Stomach (tissue), 9 donors: Measurements from ENCODE around the gene TNS2. TPM values are rescaled to one million over a fixed set of nuclear protein-coding genes. Genes with fewer than 3 reads are reported as not detected.

Experiments used
- DNase-seq, 2 donors: peaks; one replicate each; pipeline versions ENCODE4 v3.0.0 to v3.0.0-alpha.2; 2013 to 2019
- H3K27ac ChIP-seq, 5 donors: fragments of 200-600 bp in 4 of 5; sonication (generic) in 4 of 5; one replicate each; pipeline ENCODE4 v1.5.1; 2013 to 2019; ENCODE audit warnings: mild to moderate bottlenecking in 1 of 5, moderate library complexity in 1 of 5
- H3K27me3 ChIP-seq, 3 donors: fragments of 200-600 bp; sonication (generic); one replicate each; pipeline ENCODE4 v1.5.1; 2017 to 2019; ENCODE audit warnings: mixed run types in 1 of 3
- H3K36me3 ChIP-seq, 4 donors: fragments of 200-600 bp; sonication (generic); 1 replicate in 3 of 4; 2 replicates in 1 of 4; pipeline ENCODE4 v1.5.1; 2016 to 2019
- H3K4me1 ChIP-seq, 4 donors: fragments of 200-600 bp; sonication (generic); one replicate each; pipeline ENCODE4 v1.5.1; 2016 to 2019
- H3K4me3 ChIP-seq, 4 donors: fragments of 200-600 bp; sonication (generic) in 3 of 4; one replicate each; pipeline ENCODE4 v1.5.1; 2016 to 2019; ENCODE audit warnings: mild to moderate bottlenecking in 1 of 4
- H3K9me3 ChIP-seq, 4 donors: fragments of 200-600 bp; sonication (generic); one replicate each; pipeline ENCODE4 v1.5.1; 2016 to 2019
- CTCF ChIP-seq, 7 experiments: fragments of 450-650 bp in 4 of 7; fragments of 200-600 bp in 3 of 7; sonication (generic) in 3 of 7; IDR thresholded peaks; one replicate each; pipeline ENCODE4 v1.5.1; 2016 to 2019; ENCODE audit warnings: antibody characterized with exemption in 7 of 7, control low read depth in 2 of 7, mild to moderate bottlenecking in 1 of 7
- EP300 ChIP-seq: sonication (generic); formaldehyde crosslinking; IDR thresholded peaks from one replicate; pipeline ENCODE4 v1.6.1; 2017; ENCODE audit warnings: antibody characterized with exemption
- POLR2A ChIP-seq, 4 donors: fragments of 450-650 bp; IDR thresholded peaks; one replicate each; pipeline ENCODE4 v1.6.1; 2016; ENCODE audit warnings: antibody characterized with exemption in 4 of 4, control low read depth in 2 of 4, mild to moderate bottlenecking in 1 of 4, moderate library complexity in 1 of 4
- POLR2AphosphoS5 ChIP-seq, 3 donors: sonication (generic); formaldehyde crosslinking; IDR thresholded peaks; one replicate each; pipeline ENCODE4 v1.6.1; 2016; ENCODE audit warnings: antibody characterized with exemption in 3 of 3
- WGBS, 5 donors: extraction: QIAGEN DNeasy Blood & Tissue Kit in 3 of 5; methylation state at CpG; one replicate each; pipeline versions ENCODE4 v1.1.5 to v1.1.7; 2013 to 2018; 5-methylcytosine and 5-hydroxymethylcytosine counted together
- intact Hi-C: fragments of 100-400 bp; cut with DNase I; formaldehyde crosslinking; loops from one replicate; pipeline ENCODE4 v1.15.1; 2023; ENCODE audit warnings: low total_unique reads
- polyA plus RNA-seq, 3 donors: library from polyadenylated mRNA; stranded (reverse); fragments of 200-250 nt; gene quantifications; one replicate each; pipeline ENCODE4 v1.2.3, GENCODE V29; 2013
- total RNA-seq, 5 donors: library from RNA; depleted of rRNA; stranded (reverse); fragments of >200 nt; gene quantifications; one replicate each; pipeline versions ENCODE4 v1.1.0 to v1.2.3, GENCODE V29; 2014 to 2016
- donor health status: healthy with polysubstance abuse.
- donor health status: Bipolar disorder and iron deficiency.
- donor health status: healthy.

Gene TNS2
- total and polyA plus RNA-seq, 8 donors: 38.5 to 164 (median 73.7) TPM

GRCh38 chr12:53057816-53058500, 8.1 kb downstream of the TNS2 start:
- Histone ChIP-seq H3K4me3 (no peak overlapping the region), H3K9me3 (no peaks in the 10 kb centered on the region), H3K27me3 (no peaks in the 10 kb centered on the region), H3K4me1 (peaks cover 53 to 80% (median 63%) of the 10 kb centered on the region in 4 donors), H3K36me3 (peaks cover 30 to 80% (median 66%) of the 10 kb centered on the region in 4 donors), H3K27ac (peak overlapping the region in 3 of 5 donors; percentile 13 to 54 (median 32))
- 82 to 89% (median 84%) methylated on average over 10 to 13 of the region's 13 CpGs for WGBS, 5 donors
- intact Hi-C loops: no loop called here
- TF ChIP-seq POLR2A (IDR thresholded peaks at IDR 0.05) (no peak), POLR2AphosphoS5 (IDR thresholded peaks at IDR 0.05) (no peak)
- DNase-seq: peak in 1 of 2 donors; percentile 25

GRCh38 chr12:53058674-53059433, 9.0 kb downstream of the TNS2 start:
- 74 to 85% (median 80%) methylated on average over 19 to 35 of the region's 35 CpGs for WGBS, 5 donors
- H3K27me3 ChIP-seq: no peaks in the 10 kb centered on the region
- H3K36me3 ChIP-seq: peaks cover 34 to 89% (median 75%) of the 10 kb centered on the region in 4 donors
- H3K4me1 ChIP-seq: peaks cover 44 to 80% (median 62%) of the 10 kb centered on the region in 4 donors
- no peaks in the 10 kb centered on the region for H3K9me3 ChIP-seq
- H3K4me3 ChIP-seq: no peak overlapping the region
- intact Hi-C loops: no loop called here
- DNase-seq: peak in 1 of 2 donors; percentile 23
- peak overlapping the region in 3 of 5 donors; percentile 26 to 67 (median 54) for H3K27ac ChIP-seq
- TF ChIP-seq POLR2AphosphoS5 (IDR thresholded peaks at IDR 0.05): peak in 1 of 3 donors; percentile 6
- no peak for TF ChIP-seq POLR2A (IDR thresholded peaks at IDR 0.05)

GRCh38 chr12:53059434-53060063, 9.7 kb downstream of the TNS2 start:
- Histone ChIP-seq H3K27me3 (no peaks in the 10 kb centered on the region), H3K4me3 (no peak overlapping the region), H3K36me3 (peaks cover 41 to 96% (median 82%) of the 10 kb centered on the region in 4 donors), H3K4me1 (peaks cover 43 to 80% (median 58%) of the 10 kb centered on the region in 4 donors), H3K9me3 (no peaks in the 10 kb centered on the region), H3K27ac (peak overlapping the region in 3 of 5 donors; percentile 26 to 67 (median 51))
- intact Hi-C loops: no loop called here
- WGBS, 5 donors: 84 to 91% (median 90%) methylated on average over 11 to 24 of the region's 24 CpGs
- TF ChIP-seq POLR2A (IDR thresholded peaks at IDR 0.05) (no peak), CTCF (IDR thresholded peaks at IDR 0.05) (no peak), EP300 (no peak), POLR2AphosphoS5 (IDR thresholded peaks at IDR 0.05) (no peak)
- DNase-seq: no peak

- H3K27me3 ChIP-seq: no peaks in the 10 kb centered on the region
- peak in 1 of 2 donors; percentile 21 for DNase-seq
- no peaks in the 10 kb centered on the region for H3K9me3 ChIP-seq
- TF ChIP-seq POLR2AphosphoS5 (IDR thresholded peaks at IDR 0.05): no peak
- TF ChIP-seq EP300: no peak
- no peak for TF ChIP-seq POLR2A (IDR thresholded peaks at IDR 0.05)
- TF ChIP-seq CTCF (IDR thresholded peaks at IDR 0.05): no peak
- intact Hi-C loops: no loop called here
- WGBS, 5 donors: 54 to 78% (median 72%) methylated on average over 6 to 17 of the region's 17 CpGs
- H3K27ac ChIP-seq: peak overlapping the region in 3 of 5 donors; percentile 62 to 70 (median 67)
- H3K4me1 ChIP-seq: peaks cover 40 to 79% (median 55%) of the 10 kb centered on the region in 4 donors
- peaks cover 47 to 99% (median 88%) of the 10 kb centered on the region in 4 donors for H3K36me3 ChIP-seq
- no peak overlapping the region for H3K4me3 ChIP-seq
These were observed 10.3 kb downstream of the TNS2 start for GRCh38 chr12:53060064-53060720.
